GM12878 (cell line): ENCODE results near the gene DZANK1. TPM values are rescaled to one million over a fixed set of nuclear protein-coding genes. Genes with fewer than 3 reads are reported as not detected.

Experiments
- ATAC-seq: fragments of 200-7000 bp; cut with Tn5 transposase; 3 replicates; pipeline ENCODE4 v1.9.1; 2020; ENCODE audit warnings: mild to moderate bottlenecking, moderate library complexity
- BruUV-seq: library from RNA; stranded (reverse); fragments of 400-500 nt; replicated peaks from 2 replicates; lab custom pipeline; 2021; lab: Mats Ljungman, UMichigan
- CTCF ChIA-PET: fragments of 300-600 bp; sonication (Branson Sonifier 250); formaldehyde crosslinking; extraction: SDS; loops from one replicate; lab custom pipeline; 2021; ENCODE audit warnings: inconsistent platforms; lab: Yijun Ruan, JAX
- POLR2A ChIA-PET: fragments of 350-600 bp; formaldehyde crosslinking; extraction: SDS; loops from one replicate; lab custom pipeline; 2021; ENCODE audit warnings: inconsistent platforms; lab: Charles Lee
- RAD21 ChIA-PET: fragments of 300-600 bp; sonication (Branson Sonifier 250); formaldehyde crosslinking; loops from one replicate; lab custom pipeline; 2023; ENCODE audit warnings: antibody characterized with exemption; ENCODE audit not compliant: unreplicated experiment; lab: Charles Lee
- SMC1A ChIA-PET: fragments of 300-600 bp; sonication (Branson Sonifier 250); formaldehyde crosslinking; loops from one replicate; lab custom pipeline; 2023; ENCODE audit not compliant: unreplicated experiment, uncharacterized antibody; lab: Charles Lee
- DNase-seq: peaks from one replicate; pipeline ENCODE4 v3.0.0-alpha.2; 2011; ENCODE audit warnings: low read depth, low spot score
- FAIRE-seq: peaks from 3 replicates; lab custom pipeline; 2011; peaks lifted over from hg19 to GRCh38; lab: Jason Lieb, UNC
- H2AFZ ChIP-seq: 2 replicates; pipeline ENCODE4 v1.6.0; 2011; ENCODE audit warnings: low read depth, low read length, control low read depth; ENCODE audit not compliant: control insufficient read depth
- H3K27ac ChIP-seq: 2 replicates; pipeline ENCODE4 v1.5.1; 2011; ENCODE audit warnings: control low read depth; ENCODE audit not compliant: control insufficient read depth, insufficient read depth
- H3K27me3 ChIP-seq, 2 experiments: replicated peaks in 1 of 2; 2 replicates each; pipeline versions ENCODE4 v1.6.0 to v1.6.1; 2011; ENCODE audit warnings: low read length in 1 of 2; ENCODE audit not compliant: control insufficient read depth in 2 of 2, insufficient read depth in 2 of 2
- H3K36me3 ChIP-seq, 2 experiments: 2 replicates each; pipeline ENCODE4 v1.5.1; 2011; ENCODE audit warnings: low read length in 1 of 2; ENCODE audit not compliant: control insufficient read depth in 2 of 2, insufficient read depth in 2 of 2
- H3K4me1 ChIP-seq: 2 replicates; pipeline ENCODE4 v1.6.1; 2011; ENCODE audit warnings: mild to moderate bottlenecking, low read length, moderate library complexity, mixed read lengths; ENCODE audit not compliant: control insufficient read depth, insufficient read depth
- H3K4me2 ChIP-seq: 2 replicates; pipeline ENCODE4 v1.6.0; 2011; ENCODE audit warnings: control low read depth; ENCODE audit not compliant: control insufficient read depth, insufficient read depth
- H3K4me3 ChIP-seq: fragments of 200-600 bp; sonication (generic); 2 replicates; pipeline ENCODE4 v1.5.1; 2016
- H3K79me2 ChIP-seq: 2 replicates; pipeline ENCODE4 v1.6.0; 2011; ENCODE audit warnings: low read length; ENCODE audit not compliant: control insufficient read depth, insufficient read depth
- H3K9ac ChIP-seq: 2 replicates; pipeline ENCODE4 v1.8.0; 2011; ENCODE audit warnings: low read length, control low read depth, mixed read lengths; ENCODE audit not compliant: control insufficient read depth, insufficient read depth
- H3K9me3 ChIP-seq: replicated peaks from 3 replicates; pipeline ENCODE4 v1.5.1; 2011; ENCODE audit warnings: mild to moderate bottlenecking, low read length; ENCODE audit not compliant: control insufficient read depth, insufficient read depth
- H4K20me1 ChIP-seq: 2 replicates; pipeline ENCODE4 v1.6.0; 2011; ENCODE audit not compliant: control insufficient read depth, insufficient read depth
- EGR1 ChIP-seq, 2 experiments: IDR thresholded peaks; 1 replicate in 1 of 2; 2 replicates in 1 of 2; pipeline ENCODE4 v1.6.1; 2011 to 2012; ENCODE audit warnings: low read depth in 2 of 2, low read length in 2 of 2, borderline replicate concordance in 1 of 2, mild to moderate bottlenecking in 1 of 2, moderate library complexity in 1 of 2
- HDAC6 ChIP-seq: fragments of 200-600 bp; sonication (generic); IDR thresholded peaks from one replicate; pipeline ENCODE4 v1.8.0; 2017; ENCODE audit warnings: antibody characterized with exemption; ENCODE audit not compliant: unreplicated experiment
- HDGF ChIP-seq: fragments of 450-650 bp; IDR thresholded peaks from 2 replicates; pipeline ENCODE4 v1.6.1; 2016; ENCODE audit warnings: antibody characterized with exemption
- KAT2A ChIP-seq: conservative IDR thresholded peaks from 2 replicates; pipeline ENCODE4 v1.6.1; 2011; ENCODE audit warnings: low read depth, low read length; ENCODE audit not compliant: control insufficient read depth
- NBN ChIP-seq: fragments of 450-650 bp; IDR thresholded peaks from 2 replicates; pipeline ENCODE4 v1.6.1; 2016
- REST ChIP-seq: IDR thresholded peaks from 2 replicates; pipeline ENCODE4 v1.6.1; 2012; ENCODE audit warnings: mild to moderate bottlenecking, low read depth, low read length
- SIX5 ChIP-seq: IDR thresholded peaks from 2 replicates; pipeline ENCODE4 v1.6.1; 2011; ENCODE audit warnings: mild to moderate bottlenecking, low read depth, low read length, moderate library complexity; ENCODE audit not compliant: severe bottlenecking
- SREBF2 ChIP-seq: IDR thresholded peaks from 2 replicates; pipeline ENCODE4 v1.6.1; 2012; ENCODE audit warnings: mild to moderate bottlenecking, low read length
- ZZZ3 ChIP-seq: IDR thresholded peaks from 2 replicates; pipeline ENCODE4 v1.6.1; 2011; ENCODE audit warnings: low read depth; ENCODE audit not compliant: control insufficient read depth, insufficient read length
- WGBS: methylation state at CpG from one replicate; pipeline ENCODE4 v1.1.6; 2016; ENCODE audit warnings: low lambda C conversion rate; ENCODE audit not compliant: insufficient replicate concordance, insufficient coverage; ENCODE audit errors: missing lambda C conversion rate; 5-methylcytosine and 5-hydroxymethylcytosine counted together
- in situ Hi-C: fragments of 300-500 bp; cut with MboI; formaldehyde crosslinking; loops from 9 replicates; pipeline ENCODE4 v1.14.3; 2018; ENCODE audit warnings: mixed read lengths
- intact Hi-C: fragments of 100-400 bp; cut with micrococcal nuclease; formaldehyde crosslinking; loops from one replicate; pipeline ENCODE4 v1.14.2; 2022; ENCODE audit not compliant: unreplicated experiment
- polyA plus RNA-seq, 11 experiments: library from polyadenylated mRNA; depleted of rRNA in 4 of 11; unstranded in 6 of 11; stranded (reverse) in 5 of 11; fragments of >200 nt; fragmentation: Nextera tagmentation in 4 of 11; fragmentation: Illumina TruSeq in 1 of 11; extraction: Ambion mirVana in 4 of 11; extraction: Trizol in 1 of 11; gene quantifications; 1 replicate in 1 of 11; 2 replicates in 10 of 11; pipeline versions ENCODE4 v1.2.1 to v1.2.3, GENCODE V29; 2011 to 2016; ENCODE audit warnings: inconsistent platforms in 2 of 11, missing spikeins in 2 of 11, low read depth in 1 of 11
- total RNA-seq, 4 experiments: library from RNA; depleted of rRNA in 3 of 4; stranded (reverse); fragments of >200 nt in 3 of 4; fragmentation: Illumina TruSeq in 1 of 4; extraction: Trizol in 1 of 4; gene quantifications; 2 replicates each; pipeline versions ENCODE4 v1.2.1 to v1.2.3, GENCODE V29; 2013 to 2021

Gene DZANK1
- total and polyA plus RNA-seq, 10 of the 15 experiments (the other 5 are each of a cell fraction or from before 2014, with no cell fraction given) = 3.6 to 12.6 (median 6.5) TPM

DNA sequence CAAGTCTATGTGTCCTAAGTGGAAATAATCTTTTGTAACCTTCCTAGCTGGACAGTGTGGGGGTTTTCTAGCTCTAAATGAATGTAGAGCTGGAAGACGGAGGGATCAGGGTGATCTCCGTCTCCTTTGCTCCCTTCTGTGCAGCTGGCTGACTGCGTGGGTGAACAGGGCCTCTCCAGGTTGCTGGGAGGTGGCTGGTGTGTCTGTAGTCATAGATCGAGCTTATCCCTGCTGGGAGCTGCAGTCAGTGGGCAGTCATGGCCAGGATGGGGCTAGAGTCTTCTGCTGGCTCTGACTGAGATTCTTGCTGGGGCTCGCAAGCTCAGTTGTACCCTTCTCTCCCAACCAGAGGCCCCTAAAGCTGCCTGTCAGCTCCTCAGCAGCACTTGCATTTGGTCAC lies 47.3 kb upstream of the DZANK1 start:
- H3K9me3 ChIP-seq = no peaks in the 10 kb centered on the region

More for the DNA sequence above, 47.3 kb upstream of the DZANK1 start:
- H3K4me2 ChIP-seq = 0 out of 2 replicates have a peak overlapping the region, but pooled peaks have one; percentile 19
- WGBS = 95% methylated on average over 5 of the region's 5 CpGs
- intact Hi-C loops = no loop called here
- POLR2A ChIA-PET = no interaction called here
- CTCF ChIA-PET = interaction anchor here (0.7 to 1.2 kb wide), 3 partner anchors 8 to 37 kb away, joined by 3 to 8 read pairs (median 4); no protein-coding TSS in a partner anchor
- in situ Hi-C loops = loop anchor here (25.0 kb wide), 1 partner anchor 1498 kb away; the partner anchor contains the start of gene NAA20
- RAD21 ChIA-PET = no interaction called here
- no peak overlapping the region for H3K27ac ChIP-seq
- no TSS peak for BruUV-seq
- FAIRE-seq (no peak), DNase-seq (no peak), ATAC-seq (peak; percentile 49)
- H4K20me1 ChIP-seq = no peaks in the 10 kb centered on the region
- peaks cover 10% of the 10 kb centered on the region for H3K79me2 ChIP-seq
- TF ChIP-seq REST (no peak), ZZZ3 (no peak), NBN (no peak), HDAC6 (no peak), HDGF (no peak), KAT2A (no peak), EGR1 (IDR thresholded peaks at IDR 0.05; ENCODE audit: borderline replicate concordance in 1 of 2, low read depth in 2 of 2, low read length in 2 of 2) (no peak), SREBF2 (no peak), SIX5 (no peak)
- SMC1A ChIA-PET = interaction anchor here (2.7 kb wide), 1 partner anchor 16 kb away, joined by 5 read pairs; no protein-coding TSS in a partner anchor
- no peaks in the 10 kb centered on the region for H3K4me1 ChIP-seq
- H3K27me3 ChIP-seq = no peaks in the 10 kb centered on the region
- H2AFZ ChIP-seq = no peak overlapping the region
- peaks cover 3 to 29% of the 10 kb centered on the region in 2 experiments for H3K36me3 ChIP-seq
- H3K9ac ChIP-seq = no peak overlapping the region
- no peak overlapping the region for H3K4me3 ChIP-seq
